HG03139 (cell line): Measurements from ENCODE around the gene CATSPER3.

Source experiments
- ATAC-seq: cut with Tn5 transposase; IDR thresholded peaks from one replicate; pipeline ENCODE4 v1.9.1; 2021; ENCODE audit not compliant: unreplicated experiment

The CATSPER3 gene

GRCh38 chr5:135009736-135010501 lies 42.2 kb downstream of the CATSPER3 start:
- ATAC-seq = no peak

GRCh38 chr5:135010502-135011354 lies 43.0 kb downstream of the CATSPER3 start:
- no peak for ATAC-seq

- ATAC-seq = no peak
Measured at GRCh38 chr5:135011355-135012032, 43.8 kb downstream of the CATSPER3 start.

- no peak for ATAC-seq
Measured at GRCh38 chr5:135012033-135012588, 44.4 kb downstream of the CATSPER3 start.

- ATAC-seq = no peak
Measured at GRCh38 chr5:135012951-135013391, 45.3 kb downstream of the CATSPER3 start.

GRCh38 chr5:135013445-135013844 lies 45.7 kb downstream of the CATSPER3 start:
- ATAC-seq = no peak

GRCh38 chr5:135013947-135014570 lies 46.4 kb downstream of the CATSPER3 start:
- ATAC-seq = no peak

GRCh38 chr5:135015942-135016341 lies 48.2 kb downstream of the CATSPER3 start:
- ATAC-seq = no peak

- no peak for ATAC-seq
Measured at GRCh38 chr5:135016861-135017290, 49.2 kb downstream of the CATSPER3 start.

GRCh38 chr5:135018457-135018856 lies 50.8 kb downstream of the CATSPER3 start:
- no peak for ATAC-seq

GRCh38 chr5:135019314-135019713 lies 51.6 kb downstream of the CATSPER3 start:
- no peak for ATAC-seq

GRCh38 chr5:135020111-135020895 lies 52.6 kb downstream of the CATSPER3 start:
- no peak for ATAC-seq

- ATAC-seq = no peak
Measured at GRCh38 chr5:135024956-135025729, 57.4 kb downstream of the CATSPER3 start.

GRCh38 chr5:135025730-135026644 lies 58.3 kb downstream of the CATSPER3 start:
- no peak for ATAC-seq

GRCh38 chr5:135026645-135027265 lies 59.0 kb downstream of the CATSPER3 start:
- ATAC-seq = no peak

- no peak for ATAC-seq
Measured at GRCh38 chr5:135027266-135027696, 59.6 kb downstream of the CATSPER3 start.
